Chondrocyte (in vitro differentiated cells): ENCODE data around the gene CHMP2A. TPM values are rescaled to one million over a fixed set of nuclear protein-coding genes. Genes with fewer than 3 reads are reported as not detected.

Experiments used
- DNase-seq: peaks from one replicate; pipeline ENCODE4 v3.0.0; 2021; ENCODE audit warnings: mixed read lengths, low spot score
- H3K27ac Mint-ChIP-seq: one replicate; pipeline ENCODE4 v1.8.0; 2021; ENCODE audit warnings: mild to moderate bottlenecking, moderate library complexity, mixed read lengths; ENCODE audit not compliant: unreplicated experiment
- H3K27me3 Mint-ChIP-seq: 2 replicates; pipeline ENCODE4 v1.8.0; 2021; ENCODE audit warnings: low read depth, mixed read lengths
- H3K36me3 Mint-ChIP-seq: 2 replicates; pipeline ENCODE4 v1.8.0; 2021; ENCODE audit warnings: low read depth, mixed read lengths
- H3K4me1 Mint-ChIP-seq: 2 replicates; pipeline ENCODE4 v1.8.0; 2021; ENCODE audit warnings: low read depth, mild to moderate bottlenecking, mixed read lengths
- H3K4me3 Mint-ChIP-seq: one replicate; pipeline ENCODE4 v1.8.0; 2021; ENCODE audit warnings: mild to moderate bottlenecking, moderate library complexity, mixed read lengths; ENCODE audit not compliant: unreplicated experiment
- H3K9me3 Mint-ChIP-seq: 2 replicates; pipeline ENCODE4 v1.8.0; 2021; ENCODE audit warnings: low read depth, mixed read lengths
- CTCF ChIP-seq: fragments of 200-600 bp; sonication (generic); IDR thresholded peaks from 2 replicates; pipeline ENCODE4 v1.5.0; 2021; ENCODE audit warnings: antibody characterized with exemption, mild to moderate bottlenecking, moderate library complexity
- total RNA-seq: library from RNA; stranded (reverse); gene quantifications from 3 replicates; pipeline ENCODE4 v1.2.1, GENCODE V29; 2021

Gene CHMP2A
- total RNA-seq, 1 donor from 2014 or later: 85.1 TPM

GRCh38 chr19:58575183-58576041, 20.5 kb upstream of the CHMP2A start:
- peaks cover 32% of the 10 kb centered on the region for H3K4me1 Mint-ChIP-seq
- H3K9me3 Mint-ChIP-seq: no peaks in the 10 kb centered on the region
- TF ChIP-seq CTCF: peak; percentile 31
- H3K27me3 Mint-ChIP-seq: no peaks in the 10 kb centered on the region
- H3K36me3 Mint-ChIP-seq: no peaks in the 10 kb centered on the region
- DNase-seq: peak; percentile 95
- H3K4me3 Mint-ChIP-seq: peak overlapping the region; percentile 85
- H3K27ac Mint-ChIP-seq: peak overlapping the region; percentile 99

GRCh38 chr19:58573658-58574164, 18.8 kb upstream of the CHMP2A start:
- no peak for TF ChIP-seq CTCF
- Mint-ChIP-seq H3K27ac (peak overlapping the region; percentile 99), H3K27me3 (no peaks in the 10 kb centered on the region), H3K9me3 (no peaks in the 10 kb centered on the region), H3K36me3 (no peaks in the 10 kb centered on the region), H3K4me3 (peak overlapping the region; percentile 85), H3K4me1 (peaks cover 32% of the 10 kb centered on the region)
- DNase-seq: no peak

- peak; percentile 100 for DNase-seq
- peak within 1 kb of the TSS; percentile 99 for H3K27ac Mint-ChIP-seq
- H3K36me3 Mint-ChIP-seq: no peaks in the 10 kb centered on the region
Observed at GRCh38 chr19:58572818-58573657, 18.1 kb upstream of the CHMP2A start, which contains the start of gene MZF1. Gene MZF1, minus strand, starts transcription at chr19:58573335. Its CDS starts 1,946 bp downstream, at chr19:58571389.

GRCh38 chr19:58572026-58572817, 17.3 kb upstream of the CHMP2A start:
- Mint-ChIP-seq H3K4me3 (peak overlapping the region; percentile 85), H3K36me3 (no peaks in the 10 kb centered on the region), H3K27me3 (no peaks in the 10 kb centered on the region), H3K4me1 (peaks cover 32% of the 10 kb centered on the region), H3K27ac (peak overlapping the region; percentile 99), H3K9me3 (no peaks in the 10 kb centered on the region)
- peak; percentile 41 for DNase-seq
- no peak for TF ChIP-seq CTCF

More at GRCh38 chr19:58572818-58573657, 18.1 kb upstream of the CHMP2A start, which contains the start of gene MZF1:
- no peaks in the 10 kb centered on the region for H3K9me3 Mint-ChIP-seq
- H3K4me3 Mint-ChIP-seq: peak within 1 kb of the TSS; percentile 85
- peaks cover 32% of the 10 kb centered on the region for H3K4me1 Mint-ChIP-seq
- no peaks in the 10 kb centered on the region for H3K27me3 Mint-ChIP-seq
- peak; percentile 65 for TF ChIP-seq CTCF
